H9 (cell line): ENCODE measurements around the gene ARFGAP2. TPM values are rescaled to one million over a fixed set of nuclear protein-coding genes. Genes with fewer than 3 reads are reported as not detected.

ENCODE experiments used
- DNase-seq: peaks from one replicate; pipeline ENCODE4 v3.0.0-alpha.2; 2017
- H2AFZ ChIP-seq: one replicate; pipeline ENCODE4 v1.6.1; 2013; ENCODE audit warnings: mild to moderate bottlenecking, low read length, control low read depth, moderate library complexity
- H2AK5ac ChIP-seq: 2 replicates; pipeline ENCODE4 v1.6.1; 2013; ENCODE audit warnings: low read length, control low read depth, mixed read lengths; ENCODE audit not compliant: insufficient read length
- H2BK120ac ChIP-seq: one replicate; pipeline ENCODE4 v1.6.1; 2013; ENCODE audit warnings: low read depth, mild to moderate bottlenecking, low read length, control low read depth, inconsistent platforms; ENCODE audit not compliant: poor library complexity, severe bottlenecking
- H2BK12ac ChIP-seq: 2 replicates; pipeline ENCODE4 v1.6.1; 2013; ENCODE audit warnings: low read length, control low read depth, mixed read lengths, low read depth; ENCODE audit not compliant: insufficient read length
- H2BK15ac ChIP-seq: 2 replicates; pipeline ENCODE4 v1.6.1; 2013; ENCODE audit warnings: low read depth, low read length, control low read depth
- H2BK20ac ChIP-seq: one replicate; pipeline ENCODE4 v1.6.1; 2013; ENCODE audit warnings: low read depth, mild to moderate bottlenecking, low read length, control low read depth, inconsistent platforms; ENCODE audit not compliant: poor library complexity, severe bottlenecking
- H2BK5ac ChIP-seq: 2 replicates; pipeline ENCODE4 v1.6.1; 2013; ENCODE audit warnings: low read length, control low read depth, mixed read lengths; ENCODE audit not compliant: insufficient read length
- H3K14ac ChIP-seq: 2 replicates; pipeline ENCODE4 v1.6.1; 2013; ENCODE audit warnings: low read length, control low read depth; ENCODE audit not compliant: insufficient read depth
- H3K18ac ChIP-seq: 2 replicates; pipeline ENCODE4 v1.6.1; 2013; ENCODE audit warnings: low read depth, mild to moderate bottlenecking, mixed read lengths, low read length, control low read depth; ENCODE audit not compliant: insufficient read length
- H3K23ac ChIP-seq: 2 replicates; pipeline ENCODE4 v1.6.1; 2013; ENCODE audit warnings: low read length, control low read depth, mixed read lengths, low read depth; ENCODE audit not compliant: insufficient read length
- H3K23me2 ChIP-seq: 2 replicates; pipeline ENCODE4 v1.6.1; 2013; ENCODE audit warnings: low read depth, mild to moderate bottlenecking, mixed read lengths, low read length, control low read depth; ENCODE audit not compliant: insufficient read length, poor library complexity, severe bottlenecking
- H3K27ac ChIP-seq: 2 replicates; pipeline ENCODE4 v1.5.1; 2013; ENCODE audit warnings: low read length, control low read depth, mixed read lengths, low read depth; ENCODE audit not compliant: insufficient read length
- H3K27me3 ChIP-seq: 2 replicates; pipeline ENCODE4 v1.6.1; 2013; ENCODE audit warnings: low read length, control low read depth, inconsistent platforms; ENCODE audit not compliant: insufficient read depth
- H3K4ac ChIP-seq: 2 replicates; pipeline ENCODE4 v1.6.1; 2013; ENCODE audit warnings: low read depth, mild to moderate bottlenecking, control low read depth, inconsistent platforms, low read length, moderate library complexity
- H3K4me1 ChIP-seq: 2 replicates; pipeline ENCODE4 v1.6.1; 2013; ENCODE audit warnings: low read length, control low read depth, inconsistent platforms; ENCODE audit not compliant: insufficient read depth
- H3K4me2 ChIP-seq: 2 replicates; pipeline ENCODE4 v1.6.1; 2013; ENCODE audit warnings: low read length, control low read depth, mixed read lengths; ENCODE audit not compliant: insufficient read length, insufficient read depth
- H3K56ac ChIP-seq: 2 replicates; pipeline ENCODE4 v1.6.1; 2013; ENCODE audit warnings: low read depth, mild to moderate bottlenecking, mixed read lengths, low read length, control low read depth; ENCODE audit not compliant: insufficient read length
- H3K79me1 ChIP-seq: 2 replicates; pipeline ENCODE4 v1.6.1; 2013; ENCODE audit warnings: low read depth, mild to moderate bottlenecking, moderate library complexity, low read length, control low read depth, inconsistent platforms; ENCODE audit not compliant: insufficient read depth, poor library complexity, severe bottlenecking
- H3K79me2 ChIP-seq: 2 replicates; pipeline ENCODE4 v1.6.1; 2013; ENCODE audit warnings: low read length, control low read depth, inconsistent platforms; ENCODE audit not compliant: insufficient read depth
- H3K9ac ChIP-seq: 2 replicates; pipeline ENCODE4 v1.6.1; 2013; ENCODE audit warnings: low read length, control low read depth, mixed read lengths; ENCODE audit not compliant: insufficient read length; ENCODE audit errors: extremely low read depth
- H3K9me3 ChIP-seq: one replicate; pipeline ENCODE4 v1.6.1; 2013; ENCODE audit warnings: low read depth, low read length, inconsistent platforms; ENCODE audit not compliant: control insufficient read depth
- H3T11ph ChIP-seq: one replicate; pipeline ENCODE4 v1.6.1; 2013; ENCODE audit warnings: mild to moderate bottlenecking, low read length, control low read depth, inconsistent platforms
- H4K20me1 ChIP-seq: one replicate; pipeline ENCODE4 v1.6.1; 2013; ENCODE audit not compliant: control insufficient read depth, insufficient read length, insufficient read depth
- H4K5ac ChIP-seq: 2 replicates; pipeline ENCODE4 v1.6.1; 2013; ENCODE audit warnings: low read depth, mild to moderate bottlenecking, mixed read lengths, low read length, control low read depth; ENCODE audit not compliant: insufficient read length
- H4K8ac ChIP-seq: replicated peaks from 2 replicates; pipeline ENCODE4 v1.6.1; 2013; ENCODE audit warnings: low read length, control low read depth, mixed read lengths, low read depth; ENCODE audit not compliant: insufficient read length
- H4K91ac ChIP-seq: 2 replicates; pipeline ENCODE4 v1.6.1; 2013; ENCODE audit warnings: low read depth, mild to moderate bottlenecking, moderate library complexity, mixed read lengths, low read length, control low read depth; ENCODE audit not compliant: insufficient read length
- H3K27ac Mint-ChIP-seq, 3 experiments: 2 replicates in 2 of 3; 3 replicates in 1 of 3; pipeline ENCODE4 v1.8.0; 2020 to 2021; ENCODE audit warnings: mixed read lengths in 3 of 3, mild to moderate bottlenecking in 1 of 3, moderate library complexity in 1 of 3
- H3K27me3 Mint-ChIP-seq: 2 replicates; pipeline ENCODE4 v1.8.0; 2021; ENCODE audit warnings: low read depth, mild to moderate bottlenecking, moderate library complexity, mixed read lengths
- H3K36me3 Mint-ChIP-seq, 3 experiments: 2 replicates in 2 of 3; 3 replicates in 1 of 3; pipeline ENCODE4 v1.8.0; 2020 to 2021; ENCODE audit warnings: low read depth in 3 of 3, mixed read lengths in 3 of 3; ENCODE audit not compliant: insufficient read depth in 1 of 3
- H3K4me1 Mint-ChIP-seq, 2 experiments: 2 replicates each; pipeline ENCODE4 v1.8.0; 2020; ENCODE audit warnings: mixed read lengths in 2 of 2
- H3K4me3 Mint-ChIP-seq, 2 experiments: 2 replicates in 1 of 2; 3 replicates in 1 of 2; pipeline ENCODE4 v1.8.0; 2020 to 2021; ENCODE audit warnings: mild to moderate bottlenecking in 2 of 2, mixed read lengths in 2 of 2, moderate library complexity in 1 of 2
- H3K9me3 Mint-ChIP-seq, 2 experiments: 2 replicates in 1 of 2; 3 replicates in 1 of 2; pipeline ENCODE4 v1.8.0; 2020; ENCODE audit warnings: mild to moderate bottlenecking in 2 of 2, mixed read lengths in 2 of 2, moderate library complexity in 1 of 2
- WGBS: extraction: QIAGEN DNeasy Blood & Tissue Kit; methylation state at CpG from one replicate; pipeline ENCODE4 v1.1.7; 2013; ENCODE audit warnings: missing lambda C conversion rate, low lambda C conversion rate, mixed read lengths; ENCODE audit not compliant: insufficient read length; ENCODE audit errors: extremely low coverage; 5-methylcytosine and 5-hydroxymethylcytosine counted together
- total RNA-seq: library from RNA; stranded (reverse); gene quantifications from 2 replicates; pipeline ENCODE4 v1.2.1, GENCODE V29; 2021
- TF ChIP-seq, protein P1 (sequence below): fragments of 200-600 bp; sonication (generic); conservative IDR thresholded peaks from 3 replicates; pipeline ENCODE4 v1.8.0; 2021; ENCODE audit warnings: antibody characterized with exemption, mild to moderate bottlenecking

Gene ARFGAP2
- total RNA-seq, 1 experiment from 2014 or later: 72.3 TPM

DNA sequence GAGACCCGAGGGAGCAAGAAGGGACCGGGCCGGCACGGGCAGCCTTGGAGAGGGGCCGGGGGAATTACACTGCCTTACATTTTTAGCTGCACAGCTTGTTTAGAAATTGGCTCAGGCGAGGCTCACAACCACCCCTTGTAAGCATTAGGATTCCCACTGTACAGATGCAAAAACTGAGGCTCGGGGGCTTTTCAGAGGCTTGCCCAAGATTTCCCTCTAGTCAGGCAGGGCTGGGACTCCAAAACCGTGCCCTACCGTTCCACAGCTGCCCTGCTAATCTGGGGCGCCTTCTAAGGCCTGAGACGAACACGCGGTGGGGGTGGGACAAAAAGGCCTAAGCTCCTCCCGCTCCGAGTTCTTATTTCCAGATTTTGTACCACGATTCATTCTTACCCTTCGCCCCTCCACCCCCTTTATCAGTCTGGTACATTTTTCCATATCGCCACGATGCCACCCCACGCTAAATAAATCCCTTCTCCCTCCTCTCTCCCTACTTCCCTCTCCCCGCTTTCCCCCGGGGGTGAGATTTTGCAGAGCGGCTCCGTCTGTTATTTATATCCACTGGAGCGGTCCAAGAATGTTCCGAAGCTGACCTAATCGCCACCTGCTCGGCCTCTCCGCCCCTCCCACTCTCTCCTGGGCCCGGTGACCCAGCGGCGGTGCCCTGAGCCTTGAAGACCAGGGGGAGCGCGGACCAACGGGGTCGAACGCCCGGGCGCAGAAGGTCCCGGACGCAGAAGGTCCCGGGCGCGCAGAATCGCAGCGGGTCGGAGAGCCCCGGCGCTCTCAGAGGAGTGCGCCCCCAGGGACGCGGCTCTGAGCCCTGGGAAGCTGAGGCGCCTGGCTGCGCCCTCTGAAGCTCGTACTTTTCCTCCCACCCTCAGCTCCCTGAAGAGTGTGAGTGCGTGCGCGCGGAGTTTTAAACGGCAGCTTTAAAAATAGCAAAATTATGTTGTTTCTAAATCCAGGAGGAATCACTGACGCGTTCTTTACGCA is 10.3 kb upstream of the ARFGAP2 start:
- Histone ChIP-seq H4K91ac (no peak overlapping the region), H2AFZ (no peak overlapping the region), H3K27me3 (no peaks in the 10 kb centered on the region), H4K8ac (no peak overlapping the region), H3K79me1 (no peaks in the 10 kb centered on the region), H2AK5ac (no peak overlapping the region), H3K79me2 (no peaks in the 10 kb centered on the region), H3K4me1 (no peaks in the 10 kb centered on the region), H3K27ac (no peak overlapping the region), H3K23me2 (peaks cover 14% of the 10 kb centered on the region), H3K14ac (peak overlapping the region; percentile 69; the same call in 1 of the 2 replicates), H3K56ac (no peak overlapping the region), H3T11ph (no peak overlapping the region), H4K20me1 (no peaks in the 10 kb centered on the region), H2BK5ac (no peak overlapping the region), H3K9ac (peak overlapping the region; percentile 42), H4K5ac (no peak overlapping the region), H3K23ac (no peak overlapping the region), H3K4me2 (peak overlapping the region; percentile 50), H3K9me3 (no peaks in the 10 kb centered on the region), H2BK20ac (no peak overlapping the region), H2BK120ac (no peak overlapping the region), H3K18ac (peak overlapping the region; percentile 57), H2BK12ac (no peak overlapping the region), H3K4ac (no peak overlapping the region), H2BK15ac (no peak overlapping the region)
- Mint-ChIP-seq H3K4me1 (peaks cover 18 to 24% of the 10 kb centered on the region in 2 experiments), H3K27me3 (peaks cover 28% of the 10 kb centered on the region), H3K9me3 (no peaks in the 10 kb centered on the region), H3K27ac (peak overlapping the region in 1 of 3 experiments; percentile 95; a peak in 3 of 7 replicates), H3K4me3 (peak overlapping the region; percentile 71 to 91), H3K36me3 (peaks cover 0 to 6% (median 5%) of the 10 kb centered on the region in 3 experiments; a peak in 4 of 7 replicates)
- no CpG with 5 or more reads among the region's 63 CpGs for WGBS
- TF ChIP-seq, protein P1, sequence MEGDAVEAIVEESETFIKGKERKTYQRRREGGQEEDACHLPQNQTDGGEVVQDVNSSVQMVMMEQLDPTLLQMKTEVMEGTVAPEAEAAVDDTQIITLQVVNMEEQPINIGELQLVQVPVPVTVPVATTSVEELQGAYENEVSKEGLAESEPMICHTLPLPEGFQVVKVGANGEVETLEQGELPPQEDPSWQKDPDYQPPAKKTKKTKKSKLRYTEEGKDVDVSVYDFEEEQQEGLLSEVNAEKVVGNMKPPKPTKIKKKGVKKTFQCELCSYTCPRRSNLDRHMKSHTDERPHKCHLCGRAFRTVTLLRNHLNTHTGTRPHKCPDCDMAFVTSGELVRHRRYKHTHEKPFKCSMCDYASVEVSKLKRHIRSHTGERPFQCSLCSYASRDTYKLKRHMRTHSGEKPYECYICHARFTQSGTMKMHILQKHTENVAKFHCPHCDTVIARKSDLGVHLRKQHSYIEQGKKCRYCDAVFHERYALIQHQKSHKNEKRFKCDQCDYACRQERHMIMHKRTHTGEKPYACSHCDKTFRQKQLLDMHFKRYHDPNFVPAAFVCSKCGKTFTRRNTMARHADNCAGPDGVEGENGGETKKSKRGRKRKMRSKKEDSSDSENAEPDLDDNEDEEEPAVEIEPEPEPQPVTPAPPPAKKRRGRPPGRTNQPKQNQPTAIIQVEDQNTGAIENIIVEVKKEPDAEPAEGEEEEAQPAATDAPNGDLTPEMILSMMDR: peak; percentile 32; the same call in 2 of the 3 replicates
- peak; percentile 77 for DNase-seq
